ENCODE measurements around the gene WDFY2.
A peak's percentile ranks its signal among the peaks of the same experiment; 100 is the strongest.

The WDFY2 gene

GRCh38 chr13:51714663-51715168 is 130.5 kb downstream of the WDFY2 start:
- peak; percentile 77 for DNase-seq

- DNase-seq, result no peak
Observed at GRCh38 chr13:51715613-51716012, 131.4 kb downstream of the WDFY2 start.

- peak; percentile 20 for DNase-seq
Observed at GRCh38 chr13:51717786-51718398, 133.6 kb downstream of the WDFY2 start.

DNA sequence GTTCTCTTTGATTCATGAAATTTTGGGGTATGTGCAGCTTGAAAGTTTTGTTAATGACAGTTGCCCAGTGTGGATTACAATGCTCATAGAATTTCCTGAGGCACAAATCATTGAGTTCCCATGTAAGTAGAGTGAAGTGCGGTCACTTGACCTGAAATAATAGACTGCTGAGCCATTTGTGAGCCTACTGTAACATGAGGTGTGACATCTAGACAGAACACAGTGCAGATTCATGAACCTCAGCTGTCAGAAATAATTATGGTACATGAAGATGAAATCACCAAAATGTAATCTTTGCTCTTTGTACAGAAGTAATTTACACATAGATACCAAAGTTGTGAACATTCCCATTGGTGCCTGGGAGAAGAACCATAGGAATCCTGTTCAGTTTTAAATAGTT is 135.1 kb downstream of the WDFY2 start:
- no peak for DNase-seq

GRCh38 chr13:51721496-51721895 is 137.2 kb downstream of the WDFY2 start:
- DNase-seq, result no peak

GRCh38 chr13:51723529-51723928 is 139.3 kb downstream of the WDFY2 start:
- DNase-seq, result no peak

DNA sequence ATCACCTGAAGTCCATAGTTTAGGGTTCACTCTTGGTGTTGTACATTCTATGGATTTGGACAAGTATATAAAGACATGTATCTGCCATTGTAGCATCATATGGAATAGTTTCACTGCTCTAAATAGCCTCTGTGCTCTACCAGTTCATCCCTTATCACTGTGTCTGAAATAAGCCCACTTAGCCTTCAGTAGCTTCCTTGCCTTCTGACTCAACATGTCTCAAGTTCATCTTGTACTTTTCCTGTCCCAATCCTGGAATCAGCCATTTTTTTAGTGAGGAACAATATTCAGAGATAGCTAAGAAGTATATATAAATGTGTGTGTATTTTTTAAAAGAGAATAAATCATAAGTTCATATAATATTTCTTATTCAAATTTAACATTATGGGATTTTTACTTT is 140.5 kb downstream of the WDFY2 start:
- no peak for DNase-seq

GRCh38 chr13:51726446-51727193 is 142.4 kb downstream of the WDFY2 start:
- DNase-seq, result peak; percentile 54

DNA sequence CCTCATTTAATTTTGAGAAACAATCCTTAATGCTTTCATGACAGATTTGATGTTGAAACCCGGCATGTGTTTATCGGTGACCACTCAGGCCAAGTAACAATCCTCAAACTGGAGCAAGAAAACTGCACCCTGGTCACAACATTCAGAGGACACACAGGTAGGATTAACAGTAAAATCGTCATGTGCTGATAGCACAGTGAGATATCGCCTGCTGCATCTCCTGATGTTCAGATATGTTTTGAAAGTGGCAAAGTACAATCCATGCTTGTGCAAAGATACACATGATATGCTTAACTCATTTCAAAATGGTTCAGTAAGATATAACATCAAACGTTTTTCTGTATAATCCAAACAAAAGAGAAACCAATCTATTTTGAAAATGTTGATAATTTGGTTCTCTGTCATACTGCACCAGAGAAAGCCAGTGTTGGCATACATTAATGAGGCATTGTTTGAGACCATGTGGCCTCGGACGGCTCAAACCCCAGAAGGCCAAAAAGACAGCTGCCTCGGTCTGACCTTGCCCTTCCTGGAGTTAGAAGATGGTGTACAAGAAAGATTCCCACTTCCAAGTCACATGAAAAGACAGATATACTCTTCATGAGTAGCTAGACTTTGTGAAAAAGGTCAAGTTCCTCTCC is 143.5 kb downstream of the WDFY2 start:
- no peak for DNase-seq

GRCh38 chr13:51728275-51728673 is 144.0 kb downstream of the WDFY2 start:
- DNase-seq, result no peak

DNA sequence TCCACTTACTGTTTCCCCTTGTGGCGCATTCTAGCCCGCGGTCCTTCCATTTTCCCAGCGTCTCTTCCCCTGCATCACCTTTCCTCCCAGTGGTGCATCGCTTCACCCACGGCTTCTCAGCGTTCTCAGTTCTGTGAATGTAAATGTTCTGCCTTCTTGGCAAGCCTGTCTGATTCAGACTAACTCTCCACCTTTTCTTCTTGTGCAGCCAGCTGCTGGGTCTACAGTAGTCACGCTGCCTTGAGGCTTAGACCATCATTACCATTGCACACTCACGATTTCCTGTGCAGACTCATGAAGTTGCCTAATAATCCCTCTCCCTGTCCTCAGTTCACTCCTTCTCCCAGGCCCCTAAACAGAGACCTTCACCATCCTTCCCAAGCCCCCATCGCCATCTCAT is 144.7 kb downstream of the WDFY2 start:
- DNase-seq, result peak; percentile 83

DNA sequence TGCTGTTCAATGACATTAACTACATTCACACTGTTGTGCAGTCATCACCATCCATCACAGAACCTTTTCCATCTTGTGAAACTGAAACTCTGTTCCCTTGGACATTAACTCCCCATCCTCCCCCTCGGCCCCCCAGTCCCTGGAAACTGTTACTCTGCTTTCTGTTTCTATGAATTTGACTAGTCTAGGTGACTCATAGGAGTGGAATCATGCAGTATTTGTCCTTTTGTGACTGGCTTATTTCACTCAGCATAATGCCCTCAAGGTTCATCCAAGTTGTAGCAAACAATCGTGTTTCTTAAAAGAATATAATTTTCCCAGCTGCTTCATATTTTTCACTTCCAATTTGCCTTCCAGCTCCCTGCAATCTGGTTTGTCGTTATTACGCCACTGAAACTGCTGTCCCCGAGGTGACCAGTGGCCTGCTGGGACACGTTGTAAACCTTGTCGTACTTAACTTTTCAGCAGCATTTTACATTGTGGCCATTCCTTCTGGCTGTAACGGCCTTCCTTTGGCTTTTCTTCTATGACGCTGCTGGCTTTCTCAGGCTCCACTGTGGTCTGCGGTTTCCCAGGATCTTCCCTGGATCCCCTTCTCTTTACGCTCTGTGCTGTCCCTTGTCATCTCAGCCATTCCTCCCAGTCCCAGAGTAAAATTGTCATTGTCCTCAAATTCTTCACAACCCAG is 145.7 kb downstream of the WDFY2 start:
- peak; percentile 90 for DNase-seq

DNA sequence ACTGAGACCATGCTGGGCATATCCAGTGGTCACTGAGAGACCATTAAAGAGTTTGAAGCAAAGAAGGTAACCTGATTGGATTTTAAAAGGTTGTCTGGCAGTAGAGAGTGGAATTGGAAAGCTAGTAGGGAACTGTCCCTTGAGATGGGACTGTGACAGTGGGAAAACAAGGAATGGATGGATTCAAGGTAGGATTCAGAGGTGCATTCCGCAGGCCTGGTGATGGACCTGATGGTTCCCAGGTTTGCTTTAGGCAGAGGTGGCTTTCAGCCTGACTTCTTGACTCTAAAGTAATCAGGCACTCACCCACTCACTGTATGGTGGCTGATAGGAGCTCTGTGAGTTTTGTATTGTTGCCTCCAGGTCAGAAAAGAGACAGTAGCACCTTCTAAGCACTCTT is 146.7 kb downstream of the WDFY2 start:
- no peak for DNase-seq

DNA sequence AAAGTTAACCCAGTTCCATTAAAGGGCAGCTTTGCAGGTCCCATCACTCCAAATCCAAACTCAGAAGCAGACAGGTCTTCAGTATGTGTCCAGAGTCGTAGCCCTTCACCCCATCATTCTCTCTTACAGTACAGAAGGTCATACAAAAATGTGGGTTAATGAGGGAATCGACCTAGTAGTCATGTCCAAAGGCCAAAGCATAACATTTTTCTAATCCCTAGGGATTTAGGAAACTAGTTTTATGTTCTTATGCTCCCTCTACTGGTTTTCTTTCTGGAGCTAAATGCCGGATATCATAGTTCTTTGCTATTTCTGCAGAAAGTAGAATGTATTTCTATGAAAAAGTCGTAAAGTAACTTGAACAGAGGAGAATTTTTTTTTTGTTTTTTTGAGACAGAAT is 147.5 kb downstream of the WDFY2 start:
- peak; percentile 51 for DNase-seq

GRCh38 chr13:51733374-51734298 is 149.4 kb downstream of the WDFY2 start:
- peak; percentile 31 for DNase-seq

GRCh38 chr13:51734786-51735185 is 150.5 kb downstream of the WDFY2 start:
- DNase-seq, result peak; percentile 62

DNA sequence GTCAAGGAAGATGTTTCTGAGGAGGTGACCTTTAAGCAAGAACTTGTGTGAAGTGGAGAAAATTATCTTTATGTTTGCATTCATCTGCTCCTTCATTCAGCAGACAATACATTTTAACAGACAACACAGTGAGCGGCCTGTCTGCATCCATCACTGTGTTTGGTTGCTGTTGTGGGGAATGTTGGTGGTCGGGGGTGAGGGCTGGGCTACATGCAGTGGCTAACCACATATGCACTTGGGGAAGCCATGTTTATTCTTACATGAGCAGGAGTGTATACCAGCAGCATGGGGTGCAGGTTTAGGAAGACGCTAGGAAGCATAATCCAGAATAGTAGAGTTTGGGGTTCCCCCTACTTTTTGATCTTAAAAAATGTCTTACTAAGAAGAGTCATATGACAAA is 153.3 kb downstream of the WDFY2 start:
- DNase-seq, result no peak

GRCh38 chr13:51738226-51738905 is 154.1 kb downstream of the WDFY2 start:
- no peak for DNase-seq

DNA sequence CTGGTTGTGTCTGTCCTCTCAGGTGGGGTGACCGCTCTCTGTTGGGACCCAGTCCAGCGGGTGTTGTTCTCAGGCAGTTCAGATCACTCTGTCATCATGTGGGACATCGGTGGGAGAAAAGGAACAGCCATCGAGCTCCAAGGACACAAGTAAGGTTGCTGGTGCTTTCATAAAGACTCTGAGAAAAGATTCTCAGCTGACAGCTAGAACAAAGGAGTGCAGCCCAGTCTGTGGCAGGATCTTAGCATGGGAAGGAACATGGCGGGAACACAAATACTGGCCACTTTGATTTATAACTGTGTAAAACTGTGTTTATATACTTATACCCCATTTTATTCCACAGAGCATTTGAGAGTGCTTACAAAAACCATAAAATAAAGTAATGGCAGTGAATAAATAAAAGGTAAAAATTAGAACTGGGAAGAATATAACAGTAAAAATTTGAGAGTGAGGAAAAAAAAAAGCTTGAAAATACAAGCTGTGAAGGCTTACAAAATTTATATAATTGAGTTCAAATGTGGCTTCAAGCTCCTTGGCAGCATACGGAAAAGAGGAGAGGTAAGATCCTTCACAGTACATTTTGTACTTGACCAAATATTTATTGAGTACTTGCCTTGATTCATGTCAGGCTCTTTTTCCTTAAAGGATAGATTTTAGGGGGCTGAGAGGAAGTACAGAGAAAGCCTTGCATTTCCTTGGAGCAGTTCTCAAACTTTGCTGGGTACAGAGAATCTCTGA is 154.9 kb downstream of the WDFY2 start:
- no peak for DNase-seq

- DNase-seq, result peak; percentile 50
Observed at GRCh38 chr13:51740698-51741097, 156.4 kb downstream of the WDFY2 start.

DNA sequence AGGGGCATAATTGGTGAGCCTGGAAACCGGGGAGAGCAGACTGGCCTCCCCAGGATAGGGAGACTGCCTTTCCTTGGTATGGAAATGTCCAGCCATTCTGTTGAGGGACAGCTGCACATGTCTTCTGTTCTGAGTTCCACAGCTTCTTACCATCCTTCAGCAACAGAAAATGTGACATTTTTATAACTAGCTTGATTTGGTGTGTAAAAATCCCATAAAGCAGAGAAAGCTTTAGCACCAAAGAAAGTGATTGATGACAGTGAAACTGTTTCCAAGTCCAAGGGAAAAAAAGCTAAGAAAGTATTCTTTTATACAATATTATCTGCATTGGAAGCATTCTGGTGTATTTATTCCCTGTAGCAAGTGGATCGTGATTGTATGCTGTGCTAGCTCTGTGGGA is 157.8 kb downstream of the WDFY2 start:
- DNase-seq, result no peak

Data from EL (cell line).